HepG2 (cell line): ENCODE data around the gene GRAMD1A. TPM values are rescaled to one million over a fixed set of nuclear protein-coding genes. Genes with fewer than 3 reads are reported as not detected.

ENCODE experiments used
- AGO2 ChIP-seq: fragments of 200-400 bp; formaldehyde crosslinking; optimal IDR thresholded peaks from 2 replicates; pipeline ENCODE3; 2017; ENCODE audit warnings: mild to moderate bottlenecking, low read depth, low read length, moderate library complexity
- FOXM1 ChIP-seq: sonication (generic); formaldehyde crosslinking; IDR thresholded peaks from 2 replicates; pipeline ENCODE4 v1.5.0; 2020; ENCODE audit warnings: missing genetic modification reagents
- KLF6 ChIP-seq: IDR thresholded peaks from 2 replicates; pipeline ENCODE4 v1.8.0; 2016; ENCODE audit warnings: missing biosample characterization, missing genetic modification reagents
- LCORL ChIP-seq, 2 experiments: fragments of 450-650 bp in 1 of 2; sonication (generic) in 1 of 2; formaldehyde crosslinking in 1 of 2; IDR thresholded peaks; 2 replicates each; pipeline versions ENCODE4 v1.5.0 to v1.6.1; 2017 to 2020; ENCODE audit warnings: antibody characterized with exemption in 1 of 2, missing genetic modification reagents in 1 of 2
- MAFG ChIP-seq: sonication (generic); formaldehyde crosslinking; IDR thresholded peaks from 2 replicates; pipeline ENCODE4 v1.5.1; 2020; ENCODE audit warnings: mild to moderate bottlenecking, missing genetic modification reagents
- SATB2 ChIP-seq: sonication (generic); formaldehyde crosslinking; IDR thresholded peaks from 2 replicates; pipeline ENCODE4 v1.5.0; 2020; ENCODE audit warnings: missing genetic modification reagents
- YEATS2 ChIP-seq: sonication (generic); formaldehyde crosslinking; IDR thresholded peaks from 2 replicates; pipeline ENCODE4 v1.4.0; 2020; ENCODE audit warnings: missing genetic modification reagents, borderline replicate concordance
- ZNF598 ChIP-seq: sonication (generic); formaldehyde crosslinking; IDR thresholded peaks from 2 replicates; pipeline ENCODE4 v1.5.1; 2020; ENCODE audit warnings: mild to moderate bottlenecking, missing genetic modification reagents, borderline replicate concordance
- ZNF782 ChIP-seq: sonication (generic); formaldehyde crosslinking; IDR thresholded peaks from 2 replicates; pipeline ENCODE4 v1.4.0; 2020; ENCODE audit warnings: missing genetic modification reagents, mild to moderate bottlenecking, borderline replicate concordance
- ZSCAN30 ChIP-seq: sonication (generic); formaldehyde crosslinking; IDR thresholded peaks from 2 replicates; pipeline ENCODE4 v1.5.0; 2020; ENCODE audit warnings: mild to moderate bottlenecking, missing genetic modification reagents
- polyA plus RNA-seq, 8 experiments: library from polyadenylated mRNA; depleted of rRNA in 3 of 8; stranded (reverse) in 7 of 8; unstranded in 1 of 8; fragments of >200 nt; fragmentation: Illumina TruSeq in 4 of 8; extraction: Trizol in 4 of 8; gene quantifications; 2 replicates each; pipeline versions ENCODE4 v1.2.1 to v1.2.3, GENCODE V29; 2011 to 2016; ENCODE audit warnings: low read depth in 4 of 8, missing spikeins in 1 of 8, mixed read lengths in 1 of 8; ENCODE audit not compliant: insufficient read depth in 1 of 8
- total RNA-seq, 5 experiments: library from RNA; depleted of rRNA; stranded (reverse); fragments of >200 nt; fragmentation: Illumina TruSeq; extraction: Trizol; gene quantifications; 2 replicates each; pipeline ENCODE4 v1.2.3, GENCODE V29; 2016; ENCODE audit warnings: low read depth in 1 of 5
- TF ChIP-seq, protein P1 (sequence below): sonication (generic); formaldehyde crosslinking; IDR thresholded peaks from 2 replicates; pipeline ENCODE4 v1.4.0; 2020; ENCODE audit warnings: mild to moderate bottlenecking, missing genetic modification reagents
- TF ChIP-seq, protein P2 (sequence below): sonication (generic); formaldehyde crosslinking; IDR thresholded peaks from 2 replicates; pipeline ENCODE4 v1.4.0; 2020; ENCODE audit warnings: mild to moderate bottlenecking, missing genetic modification reagents
- TF ChIP-seq, protein P3 (sequence below): IDR thresholded peaks from 2 replicates; pipeline ENCODE4 v1.6.1; 2016; ENCODE audit warnings: missing genetic modification reagents, missing compliant biosample characterization
- TF ChIP-seq, protein P4 (sequence below): sonication (generic); formaldehyde crosslinking; IDR thresholded peaks from 2 replicates; pipeline ENCODE4 v1.4.0; 2020; ENCODE audit warnings: mild to moderate bottlenecking, missing genetic modification reagents
- TF ChIP-seq, protein P5 (sequence below): sonication (generic); formaldehyde crosslinking; IDR thresholded peaks from 2 replicates; pipeline ENCODE4 v1.4.0; 2020; ENCODE audit warnings: missing genetic modification reagents

The GRAMD1A gene
- total and polyA plus RNA-seq, 2 of the 13 experiments (the other 11 are each of a cell fraction or from before 2014, with no cell fraction given): 14.7 to 181 TPM

- TF ChIP-seq, protein P1, sequence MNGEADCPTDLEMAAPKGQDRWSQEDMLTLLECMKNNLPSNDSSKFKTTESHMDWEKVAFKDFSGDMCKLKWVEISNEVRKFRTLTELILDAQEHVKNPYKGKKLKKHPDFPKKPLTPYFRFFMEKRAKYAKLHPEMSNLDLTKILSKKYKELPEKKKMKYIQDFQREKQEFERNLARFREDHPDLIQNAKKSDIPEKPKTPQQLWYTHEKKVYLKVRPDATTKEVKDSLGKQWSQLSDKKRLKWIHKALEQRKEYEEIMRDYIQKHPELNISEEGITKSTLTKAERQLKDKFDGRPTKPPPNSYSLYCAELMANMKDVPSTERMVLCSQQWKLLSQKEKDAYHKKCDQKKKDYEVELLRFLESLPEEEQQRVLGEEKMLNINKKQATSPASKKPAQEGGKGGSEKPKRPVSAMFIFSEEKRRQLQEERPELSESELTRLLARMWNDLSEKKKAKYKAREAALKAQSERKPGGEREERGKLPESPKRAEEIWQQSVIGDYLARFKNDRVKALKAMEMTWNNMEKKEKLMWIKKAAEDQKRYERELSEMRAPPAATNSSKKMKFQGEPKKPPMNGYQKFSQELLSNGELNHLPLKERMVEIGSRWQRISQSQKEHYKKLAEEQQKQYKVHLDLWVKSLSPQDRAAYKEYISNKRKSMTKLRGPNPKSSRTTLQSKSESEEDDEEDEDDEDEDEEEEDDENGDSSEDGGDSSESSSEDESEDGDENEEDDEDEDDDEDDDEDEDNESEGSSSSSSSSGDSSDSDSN (CRISPR knock-in tag): peak; percentile 42; the same call in 1 of the 2 replicates
- TF ChIP-seq, protein P2, sequence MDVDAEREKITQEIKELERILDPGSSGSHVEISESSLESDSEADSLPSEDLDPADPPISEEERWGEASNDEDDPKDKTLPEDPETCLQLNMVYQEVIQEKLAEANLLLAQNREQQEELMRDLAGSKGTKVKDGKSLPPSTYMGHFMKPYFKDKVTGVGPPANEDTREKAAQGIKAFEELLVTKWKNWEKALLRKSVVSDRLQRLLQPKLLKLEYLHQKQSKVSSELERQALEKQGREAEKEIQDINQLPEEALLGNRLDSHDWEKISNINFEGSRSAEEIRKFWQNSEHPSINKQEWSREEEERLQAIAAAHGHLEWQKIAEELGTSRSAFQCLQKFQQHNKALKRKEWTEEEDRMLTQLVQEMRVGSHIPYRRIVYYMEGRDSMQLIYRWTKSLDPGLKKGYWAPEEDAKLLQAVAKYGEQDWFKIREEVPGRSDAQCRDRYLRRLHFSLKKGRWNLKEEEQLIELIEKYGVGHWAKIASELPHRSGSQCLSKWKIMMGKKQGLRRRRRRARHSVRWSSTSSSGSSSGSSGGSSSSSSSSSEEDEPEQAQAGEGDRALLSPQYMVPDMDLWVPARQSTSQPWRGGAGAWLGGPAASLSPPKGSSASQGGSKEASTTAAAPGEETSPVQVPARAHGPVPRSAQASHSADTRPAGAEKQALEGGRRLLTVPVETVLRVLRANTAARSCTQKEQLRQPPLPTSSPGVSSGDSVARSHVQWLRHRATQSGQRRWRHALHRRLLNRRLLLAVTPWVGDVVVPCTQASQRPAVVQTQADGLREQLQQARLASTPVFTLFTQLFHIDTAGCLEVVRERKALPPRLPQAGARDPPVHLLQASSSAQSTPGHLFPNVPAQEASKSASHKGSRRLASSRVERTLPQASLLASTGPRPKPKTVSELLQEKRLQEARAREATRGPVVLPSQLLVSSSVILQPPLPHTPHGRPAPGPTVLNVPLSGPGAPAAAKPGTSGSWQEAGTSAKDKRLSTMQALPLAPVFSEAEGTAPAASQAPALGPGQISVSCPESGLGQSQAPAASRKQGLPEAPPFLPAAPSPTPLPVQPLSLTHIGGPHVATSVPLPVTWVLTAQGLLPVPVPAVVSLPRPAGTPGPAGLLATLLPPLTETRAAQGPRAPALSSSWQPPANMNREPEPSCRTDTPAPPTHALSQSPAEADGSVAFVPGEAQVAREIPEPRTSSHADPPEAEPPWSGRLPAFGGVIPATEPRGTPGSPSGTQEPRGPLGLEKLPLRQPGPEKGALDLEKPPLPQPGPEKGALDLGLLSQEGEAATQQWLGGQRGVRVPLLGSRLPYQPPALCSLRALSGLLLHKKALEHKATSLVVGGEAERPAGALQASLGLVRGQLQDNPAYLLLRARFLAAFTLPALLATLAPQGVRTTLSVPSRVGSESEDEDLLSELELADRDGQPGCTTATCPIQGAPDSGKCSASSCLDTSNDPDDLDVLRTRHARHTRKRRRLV (CRISPR knock-in tag): no peak
- TF ChIP-seq MAFG: no peak
- TF ChIP-seq, protein P3, sequence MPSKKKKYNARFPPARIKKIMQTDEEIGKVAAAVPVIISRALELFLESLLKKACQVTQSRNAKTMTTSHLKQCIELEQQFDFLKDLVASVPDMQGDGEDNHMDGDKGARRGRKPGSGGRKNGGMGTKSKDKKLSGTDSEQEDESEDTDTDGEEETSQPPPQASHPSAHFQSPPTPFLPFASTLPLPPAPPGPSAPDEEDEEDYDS: peak; percentile 84
- TF ChIP-seq, protein P4, sequence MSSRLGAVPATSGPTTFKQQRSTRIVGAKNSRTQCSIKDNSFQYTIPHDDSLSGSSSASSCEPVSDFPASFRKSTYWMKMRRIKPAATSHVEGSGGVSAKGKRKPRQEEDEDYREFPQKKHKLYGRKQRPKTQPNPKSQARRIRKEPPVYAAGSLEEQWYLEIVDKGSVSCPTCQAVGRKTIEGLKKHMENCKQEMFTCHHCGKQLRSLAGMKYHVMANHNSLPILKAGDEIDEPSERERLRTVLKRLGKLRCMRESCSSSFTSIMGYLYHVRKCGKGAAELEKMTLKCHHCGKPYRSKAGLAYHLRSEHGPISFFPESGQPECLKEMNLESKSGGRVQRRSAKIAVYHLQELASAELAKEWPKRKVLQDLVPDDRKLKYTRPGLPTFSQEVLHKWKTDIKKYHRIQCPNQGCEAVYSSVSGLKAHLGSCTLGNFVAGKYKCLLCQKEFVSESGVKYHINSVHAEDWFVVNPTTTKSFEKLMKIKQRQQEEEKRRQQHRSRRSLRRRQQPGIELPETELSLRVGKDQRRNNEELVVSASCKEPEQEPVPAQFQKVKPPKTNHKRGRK (CRISPR knock-in tag): no peak
- TF ChIP-seq, protein P5, sequence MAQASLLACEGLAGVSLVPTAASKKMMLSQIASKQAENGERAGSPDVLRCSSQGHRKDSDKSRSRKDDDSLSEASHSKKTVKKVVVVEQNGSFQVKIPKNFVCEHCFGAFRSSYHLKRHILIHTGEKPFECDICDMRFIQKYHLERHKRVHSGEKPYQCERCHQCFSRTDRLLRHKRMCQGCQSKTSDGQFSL (CRISPR knock-in tag): no peak
- no peak for TF ChIP-seq KLF6 (CRISPR knock-in tag)
- no peak for TF ChIP-seq AGO2
- TF ChIP-seq YEATS2 (CRISPR knock-in tag): peak; percentile 73; the same call in 1 of the 2 replicates
- 0 out of 2 replicates have a peak, but pooled peaks have one; percentile 12 for TF ChIP-seq SATB2 (CRISPR knock-in tag)
- TF ChIP-seq ZNF598 (CRISPR knock-in tag): peak; percentile 58; the same call in 1 of the 2 replicates
- TF ChIP-seq LCORL (IDR thresholded peaks at IDR 0.05): no peak
- TF ChIP-seq LCORL (CRISPR knock-in tag; IDR thresholded peaks at IDR 0.05): peak; percentile 86
- TF ChIP-seq ZNF782 (CRISPR knock-in tag): no peak; the same call in 1 of the 2 replicates
- no peak for TF ChIP-seq FOXM1
- TF ChIP-seq ZSCAN30 (CRISPR knock-in tag): no peak
Observed at GRCh38 chr19:34994643-34995541, 5.2 kb upstream of the GRAMD1A start (continued).
